ENCODE results near the gene PRKAB1. TPM values are rescaled to one million over a fixed set of nuclear protein-coding genes. Genes with fewer than 3 reads are reported as not detected.
A peak's percentile ranks its signal among the peaks of the same experiment; 100 is the strongest.

Gene PRKAB1
- total RNA-seq, 4 donors from 2014 or later, result 46.0 to 151 (median 89.3) TPM

- TF ChIP-seq CTCF (IDR thresholded peaks at IDR 0.05), result no peak
- TF ChIP-seq EP300 (IDR thresholded peaks at IDR 0.05; ENCODE audit: low read depth), result no peak
- no peak for TF ChIP-seq POLR2AphosphoS5 (IDR thresholded peaks at IDR 0.05)
- no peak for TF ChIP-seq POLR2A (IDR thresholded peaks at IDR 0.05)
- Histone ChIP-seq H3K9me3 (no peaks in the 10 kb centered on the region), H3K4me3 (no peak overlapping the region), H3K4me1 (no peaks in the 10 kb centered on the region), H3K27ac (no peak overlapping the region), H3K27me3 (peaks cover 7% of the 10 kb centered on the region), H3K36me3 (no peaks in the 10 kb centered on the region)
- intact Hi-C loops (cut with DNase I; ENCODE audit: low total_unique reads) (no loop called here), in situ Hi-C loops (cut with MboI; ENCODE audit: low pct_ligation_motif_present in 1 of 4, low pct_unique_long_range_greater_than_20kb in 1 of 4, low sequenced_read_pairs in 3 of 4) (no loop called here)
- WGBS, 2 donors (ENCODE audit: low coverage in 1 of 2), result 91 to 100% methylated on average over 1 of the region's 1 CpG
- DNase-seq, result no peak
These were observed 36.9 kb upstream of the PRKAB1 start for GRCh38 chr12:119630962-119631550.

- in situ Hi-C loops (cut with MboI; ENCODE audit: low pct_ligation_motif_present in 1 of 4, low pct_unique_long_range_greater_than_20kb in 1 of 4, low sequenced_read_pairs in 3 of 4) (no loop called here), intact Hi-C loops (cut with DNase I; ENCODE audit: low total_unique reads) (no loop called here)
- WGBS, 2 donors (ENCODE audit: low coverage in 1 of 2), result 82 to 86% methylated on average over 4 of the region's 4 CpGs
These were observed 35.8 kb upstream of the PRKAB1 start for GRCh38 chr12:119631930-119632678.

GRCh38 chr12:119634743-119635142 lies 33.2 kb upstream of the PRKAB1 start:
- no peak for DNase-seq
- Histone ChIP-seq H3K27ac (no peak overlapping the region), H3K36me3 (no peaks in the 10 kb centered on the region), H3K4me1 (no peaks in the 10 kb centered on the region), H3K4me3 (no peak overlapping the region), H3K9me3 (no peaks in the 10 kb centered on the region), H3K27me3 (peaks cover 7% of the 10 kb centered on the region)
- WGBS, 2 donors (ENCODE audit: low coverage in 1 of 2), result 38 to 39% methylated on average over 6 of the region's 6 CpGs
- in situ Hi-C loops (cut with MboI; ENCODE audit: low pct_ligation_motif_present in 1 of 4, low pct_unique_long_range_greater_than_20kb in 1 of 4, low sequenced_read_pairs in 3 of 4) (no loop called here), intact Hi-C loops (cut with DNase I; ENCODE audit: low total_unique reads) (no loop called here)
- TF ChIP-seq CTCF (IDR thresholded peaks at IDR 0.05) (no peak), EP300 (IDR thresholded peaks at IDR 0.05; ENCODE audit: low read depth) (no peak), POLR2A (IDR thresholded peaks at IDR 0.05) (no peak), POLR2AphosphoS5 (IDR thresholded peaks at IDR 0.05) (no peak)

More at GRCh38 chr12:119631930-119632678, 35.8 kb upstream of the PRKAB1 start:
- Histone ChIP-seq H3K27me3 (peaks cover 7% of the 10 kb centered on the region), H3K36me3 (no peaks in the 10 kb centered on the region), H3K27ac (no peak overlapping the region), H3K9me3 (no peaks in the 10 kb centered on the region), H3K4me3 (no peak overlapping the region), H3K4me1 (no peaks in the 10 kb centered on the region)
- TF ChIP-seq EP300 (IDR thresholded peaks at IDR 0.05; ENCODE audit: low read depth) (no peak), POLR2A (IDR thresholded peaks at IDR 0.05) (no peak), CTCF (IDR thresholded peaks at IDR 0.05) (no peak), POLR2AphosphoS5 (IDR thresholded peaks at IDR 0.05) (no peak)
- DNase-seq, result no peak

- TF ChIP-seq EP300 (IDR thresholded peaks at IDR 0.05; ENCODE audit: low read depth) (no peak), CTCF (IDR thresholded peaks at IDR 0.05) (peak in 3 of 5 experiments; percentile 6 to 15 (median 8))
- Histone ChIP-seq H3K36me3 (no peaks in the 10 kb centered on the region), H3K4me3 (no peak overlapping the region), H3K9me3 (no peaks in the 10 kb centered on the region), H3K27me3 (no peaks in the 10 kb centered on the region), H3K4me1 (no peaks in the 10 kb centered on the region), H3K27ac (no peak overlapping the region)
- 60 to 66% methylated on average over 3 to 4 of the region's 4 CpGs for WGBS, 2 donors (ENCODE audit: low coverage in 1 of 2)
- no peak for DNase-seq
- intact Hi-C loops (cut with DNase I; ENCODE audit: low total_unique reads), result no loop called here
- in situ Hi-C loops (cut with MboI; ENCODE audit: low pct_ligation_motif_present in 1 of 4, low pct_unique_long_range_greater_than_20kb in 1 of 4, low sequenced_read_pairs in 3 of 4), result no loop called here
These were observed 24.9 kb upstream of the PRKAB1 start for GRCh38 chr12:119642986-119643385.
